ENCODE data around the gene CELF5. TPM values are rescaled to one million over a fixed set of nuclear protein-coding genes. Genes with fewer than 3 reads are reported as not detected.

CELF5 gene
- total and polyA plus RNA-seq, 2 donors (not counting 1 experiment from before 2014, with no cell fraction given): 0.15 TPM; not detected in 1

DNA sequence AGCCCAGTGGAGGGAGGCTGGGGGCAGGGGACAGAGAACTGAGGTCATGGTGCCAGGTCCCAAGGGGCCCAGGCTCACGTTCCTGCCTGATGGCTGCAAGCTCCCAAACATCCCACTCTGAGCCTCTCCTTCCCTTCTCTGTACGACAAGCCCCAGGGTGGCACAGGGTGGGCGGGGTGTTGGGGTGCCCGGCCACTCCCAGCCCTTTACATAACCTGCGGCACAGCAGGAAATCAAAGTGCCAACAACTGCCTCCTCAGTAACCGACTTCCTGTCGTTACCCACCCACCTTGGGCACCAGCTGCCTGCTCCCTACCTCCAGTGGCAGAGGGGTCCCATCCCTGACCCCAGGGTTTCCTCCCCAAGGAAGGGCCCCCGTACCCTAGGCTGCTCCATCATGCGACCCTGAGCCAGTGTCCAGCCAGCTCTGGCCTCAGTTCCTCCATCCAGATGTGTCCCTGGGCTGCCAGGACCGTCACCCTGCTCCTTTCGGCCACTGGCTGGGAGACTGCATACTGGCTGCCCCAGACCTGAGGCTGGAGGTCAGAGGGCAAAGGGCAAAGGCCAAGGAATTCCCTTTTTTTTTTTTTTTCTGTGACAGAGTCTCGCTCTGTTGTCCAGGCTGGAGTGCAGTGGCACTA lies 114.2 kb downstream of the CELF5 start:
- DNase-seq (peak; percentile 30), ATAC-seq (ENCODE audit: low read depth) (peak; percentile 14)
- H3K4me1 ChIP-seq (ENCODE audit: control insufficient read depth in 2 of 2, insufficient read depth in 2 of 2, low read length in 2 of 2): peaks cover 5 to 8% of the 10 kb centered on the region in 2 donors
- H3K9ac ChIP-seq (ENCODE audit: low read length): no peak overlapping the region
- ChIA-PET POLR2A (no interaction called here), CTCF (interaction anchor here (0.8 to 1.4 kb wide), 2 partner anchors 77 to 91 kb away, joined by 3 read pairs; no protein-coding TSS in a partner anchor)
- peak overlapping the region; percentile 57 for H3K4me2 ChIP-seq (replicated peaks; ENCODE audit: low read depth, low read length, poor library complexity, severe bottlenecking)
- peaks cover 0 to 32% (median 6%) of the 10 kb centered on the region in 4 experiments for H3K27me3 ChIP-seq (replicated peaks in 1 of 4; ENCODE audit: control extremely low read depth in 1 of 4, control insufficient read depth in 3 of 4, insufficient read depth in 4 of 4, low read length in 3 of 4)
- H3K36me3 ChIP-seq (replicated peaks in 1 of 2; ENCODE audit: control extremely low read depth in 1 of 2, control insufficient read depth in 1 of 2, extremely low read depth in 1 of 2, insufficient read depth in 2 of 2, low read length in 1 of 2): no peaks in the 10 kb centered on the region
- Mint-ChIP-seq H3K4me1 (peaks cover 4% of the 10 kb centered on the region), H3K27me3 (peaks cover 10% of the 10 kb centered on the region), H3K4me3 (no peak overlapping the region), H3K27ac (no peak overlapping the region), H3K9me3 (ENCODE audit: insufficient read depth) (no peaks in the 10 kb centered on the region)
- H3K27ac ChIP-seq (ENCODE audit: low read length in 2 of 2): no peak overlapping the region
- H2AFZ ChIP-seq (ENCODE audit: insufficient read depth, low read depth, low read length, poor library complexity, severe bottlenecking): peak overlapping the region; percentile 56
- no peaks in the 10 kb centered on the region for H3K79me2 ChIP-seq (ENCODE audit: control insufficient read depth, insufficient read depth, low read length)
- no peak overlapping the region for H3K4me3 ChIP-seq (ENCODE audit: control extremely low read depth in 1 of 5, extremely low read depth in 1 of 5, insufficient read depth in 1 of 5, low read depth in 2 of 5, low read length in 4 of 5)
- intact Hi-C loops (cut with micrococcal nuclease): no loop called here
- no peak for TF ChIP-seq EZH2 (IDR thresholded peaks at IDR 0.05; ENCODE audit: borderline replicate concordance, insufficient read depth, low read depth, low read length, poor library complexity, severe bottlenecking)
- TF ChIP-seq, protein P1, sequence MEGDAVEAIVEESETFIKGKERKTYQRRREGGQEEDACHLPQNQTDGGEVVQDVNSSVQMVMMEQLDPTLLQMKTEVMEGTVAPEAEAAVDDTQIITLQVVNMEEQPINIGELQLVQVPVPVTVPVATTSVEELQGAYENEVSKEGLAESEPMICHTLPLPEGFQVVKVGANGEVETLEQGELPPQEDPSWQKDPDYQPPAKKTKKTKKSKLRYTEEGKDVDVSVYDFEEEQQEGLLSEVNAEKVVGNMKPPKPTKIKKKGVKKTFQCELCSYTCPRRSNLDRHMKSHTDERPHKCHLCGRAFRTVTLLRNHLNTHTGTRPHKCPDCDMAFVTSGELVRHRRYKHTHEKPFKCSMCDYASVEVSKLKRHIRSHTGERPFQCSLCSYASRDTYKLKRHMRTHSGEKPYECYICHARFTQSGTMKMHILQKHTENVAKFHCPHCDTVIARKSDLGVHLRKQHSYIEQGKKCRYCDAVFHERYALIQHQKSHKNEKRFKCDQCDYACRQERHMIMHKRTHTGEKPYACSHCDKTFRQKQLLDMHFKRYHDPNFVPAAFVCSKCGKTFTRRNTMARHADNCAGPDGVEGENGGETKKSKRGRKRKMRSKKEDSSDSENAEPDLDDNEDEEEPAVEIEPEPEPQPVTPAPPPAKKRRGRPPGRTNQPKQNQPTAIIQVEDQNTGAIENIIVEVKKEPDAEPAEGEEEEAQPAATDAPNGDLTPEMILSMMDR (IDR thresholded peaks at IDR 0.05): no peak
- no peaks in the 10 kb centered on the region for H3K9me3 ChIP-seq (ENCODE audit: control extremely low read depth in 1 of 3, control insufficient read depth in 2 of 3, insufficient read depth in 1 of 3, low read length in 2 of 3)
- 6% methylated on average over 11 of the region's 12 CpGs for WGBS (ENCODE audit: insufficient coverage)
- no peaks in the 10 kb centered on the region for H4K20me1 ChIP-seq (ENCODE audit: control insufficient read depth, insufficient read depth, low read length, poor library complexity, severe bottlenecking)

DNA sequence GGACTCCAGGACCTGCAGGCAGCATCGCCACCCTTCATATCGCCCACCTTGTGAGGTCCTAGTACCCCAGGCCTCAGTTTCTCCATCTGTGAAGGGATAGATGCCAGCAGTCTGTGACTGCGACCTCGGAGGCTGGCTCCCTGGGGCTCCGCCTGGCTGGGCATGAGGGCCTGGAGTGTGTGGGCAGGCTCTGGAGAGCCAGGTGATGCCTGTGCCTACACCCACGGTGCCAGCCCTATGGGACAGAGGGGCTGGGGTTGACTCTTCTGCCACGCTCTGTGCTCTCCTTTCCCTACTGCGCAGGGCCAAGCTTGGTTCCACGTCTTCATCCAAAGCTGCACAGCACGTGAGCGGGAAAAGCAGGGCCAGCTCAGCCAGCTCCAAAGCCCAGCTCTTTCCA lies 115.9 kb downstream of the CELF5 start:
- H3K4me3 Mint-ChIP-seq: no peak overlapping the region
- CTCF ChIA-PET: interaction anchor here (1.0 to 1.8 kb wide), 2 partner anchors 89 to 145 kb away, joined by 3 to 5 read pairs; no protein-coding TSS in a partner anchor

More for the DNA sequence above, 115.9 kb downstream of the CELF5 start:
- POLR2A ChIA-PET: no interaction called here
- Histone ChIP-seq H3K79me2 (ENCODE audit: control insufficient read depth, insufficient read depth, low read length) (no peaks in the 10 kb centered on the region), H3K9me3 (ENCODE audit: control extremely low read depth in 1 of 3, control insufficient read depth in 2 of 3, insufficient read depth in 1 of 3, low read length in 2 of 3) (peaks cover 0 to 5% (median 0%) of the 10 kb centered on the region in 3 donors), H3K27ac (ENCODE audit: low read length in 2 of 2) (no peak overlapping the region), H2AFZ (ENCODE audit: insufficient read depth, low read depth, low read length, poor library complexity, severe bottlenecking) (no peak overlapping the region), H3K4me2 (replicated peaks; ENCODE audit: low read depth, low read length, poor library complexity, severe bottlenecking) (no peak overlapping the region), H3K9ac (ENCODE audit: low read length) (no peak overlapping the region), H4K20me1 (ENCODE audit: control insufficient read depth, insufficient read depth, low read length, poor library complexity, severe bottlenecking) (no peaks in the 10 kb centered on the region), H3K36me3 (replicated peaks in 1 of 2; ENCODE audit: control extremely low read depth in 1 of 2, control insufficient read depth in 1 of 2, extremely low read depth in 1 of 2, insufficient read depth in 2 of 2, low read length in 1 of 2) (no peaks in the 10 kb centered on the region), H3K27me3 (replicated peaks in 1 of 4; ENCODE audit: control extremely low read depth in 1 of 4, control insufficient read depth in 3 of 4, insufficient read depth in 4 of 4, low read length in 3 of 4) (peaks cover 0 to 29% (median 5%) of the 10 kb centered on the region in 4 experiments), H3K4me1 (ENCODE audit: control insufficient read depth in 2 of 2, insufficient read depth in 2 of 2, low read length in 2 of 2) (peaks cover 5 to 8% of the 10 kb centered on the region in 2 donors), H3K4me3 (ENCODE audit: control extremely low read depth in 1 of 5, extremely low read depth in 1 of 5, insufficient read depth in 1 of 5, low read depth in 2 of 5, low read length in 4 of 5) (no peak overlapping the region)
- DNase-seq (no peak), ATAC-seq (ENCODE audit: low read depth) (no peak)
- Mint-ChIP-seq H3K27ac (no peak overlapping the region), H3K4me1 (peaks cover 6% of the 10 kb centered on the region), H3K9me3 (ENCODE audit: insufficient read depth) (no peaks in the 10 kb centered on the region), H3K27me3 (peaks cover 6% of the 10 kb centered on the region)
- TF ChIP-seq, protein P1 (IDR thresholded peaks at IDR 0.05): no peak
- TF ChIP-seq EZH2 (IDR thresholded peaks at IDR 0.05; ENCODE audit: borderline replicate concordance, insufficient read depth, low read depth, low read length, poor library complexity, severe bottlenecking): no peak
- 89% methylated on average over 11 of the region's 11 CpGs for WGBS (ENCODE audit: insufficient coverage)
- intact Hi-C loops (cut with micrococcal nuclease): no loop called here

All from B cell (primary cell).